ENCODE results near the gene ZMIZ1. TPM values are rescaled to one million over a fixed set of nuclear protein-coding genes. Genes with fewer than 3 reads are reported as not detected.

ZMIZ1 gene
- 13.9 TPM in 2 replicates for total RNA-seq (2014; rRNA removed; shearing (Covaris generic))

- peak; percentile 90 for DNase-seq (ENCODE audit: low read depth)
These were observed at the start of gene ZMIZ1 for GRCh38 chr10:79068562-79069324. TSS of gene ZMIZ1 (plus strand) at chr10:79068966. CDS start at chr10:79201633, 132,667 bp downstream.

GRCh38 chr10:79019441-79020014 is 49.2 kb upstream of the ZMIZ1 start:
- no peak for DNase-seq (ENCODE audit: low read depth)

GRCh38 chr10:79020015-79020491 is 48.7 kb upstream of the ZMIZ1 start:
- no peak for DNase-seq (ENCODE audit: low read depth)

- DNase-seq (ENCODE audit: low read depth): no peak
These were observed 48.2 kb upstream of the ZMIZ1 start for GRCh38 chr10:79020605-79021004.

- no peak for DNase-seq (ENCODE audit: low read depth)
These were observed 47.3 kb upstream of the ZMIZ1 start for GRCh38 chr10:79021331-79021907.

- DNase-seq (ENCODE audit: low read depth): no peak
These were observed 46.7 kb upstream of the ZMIZ1 start for GRCh38 chr10:79021948-79022499.

GRCh38 chr10:79022565-79023230 is 46.1 kb upstream of the ZMIZ1 start:
- peak; percentile 33 for DNase-seq (ENCODE audit: low read depth)

- no peak for DNase-seq (ENCODE audit: low read depth)
These were observed 45.3 kb upstream of the ZMIZ1 start for GRCh38 chr10:79023240-79024162.

- DNase-seq (ENCODE audit: low read depth): no peak
These were observed 44.5 kb upstream of the ZMIZ1 start for GRCh38 chr10:79024296-79024695.

- no peak for DNase-seq (ENCODE audit: low read depth)
These were observed 44.0 kb upstream of the ZMIZ1 start for GRCh38 chr10:79024720-79025198.

GRCh38 chr10:79025199-79025832 is 43.5 kb upstream of the ZMIZ1 start:
- no peak for DNase-seq (ENCODE audit: low read depth)

GRCh38 chr10:79026341-79026761 is 42.4 kb upstream of the ZMIZ1 start:
- DNase-seq (ENCODE audit: low read depth): no peak

- no peak for DNase-seq (ENCODE audit: low read depth)
These were observed 42.0 kb upstream of the ZMIZ1 start for GRCh38 chr10:79026806-79027146.

GRCh38 chr10:79027147-79028055 is 41.4 kb upstream of the ZMIZ1 start:
- no peak for DNase-seq (ENCODE audit: low read depth)

- DNase-seq (ENCODE audit: low read depth): no peak
These were observed 40.7 kb upstream of the ZMIZ1 start for GRCh38 chr10:79028056-79028430.

- DNase-seq (ENCODE audit: low read depth): no peak
These were observed 40.2 kb upstream of the ZMIZ1 start for GRCh38 chr10:79028451-79029010.

- no peak for DNase-seq (ENCODE audit: low read depth)
These were observed 39.0 kb upstream of the ZMIZ1 start for GRCh38 chr10:79029478-79030390.

GRCh38 chr10:79030705-79031104 is 38.1 kb upstream of the ZMIZ1 start:
- no peak for DNase-seq (ENCODE audit: low read depth)
